Thyroid gland (tissue), 4 donors: Measurements from ENCODE around the gene TOMM40. TPM values are rescaled to one million over a fixed set of nuclear protein-coding genes. Genes with fewer than 3 reads are reported as not detected.

Experiments used
- DNase-seq, 2 donors: peaks; one replicate each; pipeline ENCODE4 v3.0.0-alpha.2; 2019
- H3K27ac ChIP-seq, 3 donors: fragments of 200-600 bp; sonication (generic); 1 replicate in 2 of 3; 2 replicates in 1 of 3; pipeline ENCODE4 v1.5.1; 2016 to 2019; ENCODE audit warnings: mild to moderate bottlenecking in 1 of 3, moderate library complexity in 1 of 3
- H3K27me3 ChIP-seq: fragments of 200-600 bp; sonication (generic); one replicate; pipeline ENCODE4 v1.5.1; 2019
- H3K36me3 ChIP-seq, 2 donors: fragments of 200-600 bp; sonication (generic); one replicate each; pipeline ENCODE4 v1.5.1; 2016 to 2019
- H3K4me1 ChIP-seq, 2 donors: fragments of 200-600 bp; sonication (generic); one replicate each; pipeline ENCODE4 v1.5.1; 2017 to 2019
- H3K4me3 ChIP-seq, 3 donors: fragments of 200-600 bp; sonication (generic); replicated peaks in 1 of 3; 1 replicate in 2 of 3; 2 replicates in 1 of 3; pipeline ENCODE4 v1.5.1; 2016; ENCODE audit warnings: mild to moderate bottlenecking in 1 of 3
- H3K9me3 ChIP-seq: fragments of 200-600 bp; sonication (generic); one replicate; pipeline ENCODE4 v1.5.1; 2017
- POLR2A ChIP-seq, 2 donors: fragments of 450-650 bp; IDR thresholded peaks; one replicate each; pipeline ENCODE4 v1.6.1; 2017; ENCODE audit warnings: antibody characterized with exemption in 2 of 2, mild to moderate bottlenecking in 2 of 2, moderate library complexity in 1 of 2
- WGBS, 2 donors: methylation state at CpG; one replicate each; pipeline ENCODE4 v1.1.5; 2017; 5-methylcytosine and 5-hydroxymethylcytosine counted together
- intact Hi-C: fragments of 100-400 bp; cut with DNase I; formaldehyde crosslinking; loops from one replicate; pipeline ENCODE4 v1.15.1; 2023
- total RNA-seq, 4 donors: library from RNA; depleted of rRNA; stranded (reverse); fragments of >200 nt; gene quantifications; one replicate each; pipeline ENCODE4 v1.2.3, GENCODE V29; 2016
- TF ChIP-seq, protein P1 (sequence below), 6 experiments: fragments of 200-600 bp in 3 of 6; fragments of 450-650 bp in 3 of 6; sonication (generic) in 3 of 6; IDR thresholded peaks; one replicate each; pipeline ENCODE4 v1.5.1; 2016 to 2019; ENCODE audit warnings: antibody characterized with exemption in 6 of 6, mild to moderate bottlenecking in 2 of 6, inconsistent platforms in 1 of 6, moderate library complexity in 1 of 6

TOMM40 gene
- total RNA-seq, 4 donors from 2014 or later: 40.2 to 82.8 (median 58.3) TPM

DNA sequence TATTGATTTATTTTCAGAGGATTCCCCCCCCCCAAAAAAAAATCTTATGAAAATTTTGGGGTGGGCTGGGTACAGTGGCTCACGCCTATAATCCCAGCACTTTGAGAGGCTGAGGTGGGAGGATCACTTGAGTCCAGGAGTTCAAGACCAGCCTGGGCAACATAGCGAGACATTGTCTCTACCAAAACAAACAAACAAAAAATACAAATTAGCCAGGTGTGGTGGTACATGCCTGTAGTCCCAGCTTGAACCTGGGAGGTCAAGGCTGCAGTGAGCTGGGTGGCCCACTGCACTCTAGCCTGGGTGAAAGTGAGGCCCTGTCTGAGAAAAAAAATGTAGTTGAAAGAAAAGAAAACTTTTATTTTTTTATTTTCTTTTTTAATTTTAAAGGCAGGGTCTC, 27.1 kb upstream of the TOMM40 start:
- H3K9me3 ChIP-seq: no peaks in the 10 kb centered on the region
- H3K27ac ChIP-seq: no peak overlapping the region
- peaks cover 7 to 9% of the 10 kb centered on the region in 2 donors for H3K36me3 ChIP-seq
- no peak for DNase-seq
- H3K27me3 ChIP-seq: no peaks in the 10 kb centered on the region
- no peak overlapping the region for H3K4me3 ChIP-seq
- 93 to 94% methylated on average over 2 of the region's 2 CpGs for WGBS, 2 donors
- TF ChIP-seq, protein P1, sequence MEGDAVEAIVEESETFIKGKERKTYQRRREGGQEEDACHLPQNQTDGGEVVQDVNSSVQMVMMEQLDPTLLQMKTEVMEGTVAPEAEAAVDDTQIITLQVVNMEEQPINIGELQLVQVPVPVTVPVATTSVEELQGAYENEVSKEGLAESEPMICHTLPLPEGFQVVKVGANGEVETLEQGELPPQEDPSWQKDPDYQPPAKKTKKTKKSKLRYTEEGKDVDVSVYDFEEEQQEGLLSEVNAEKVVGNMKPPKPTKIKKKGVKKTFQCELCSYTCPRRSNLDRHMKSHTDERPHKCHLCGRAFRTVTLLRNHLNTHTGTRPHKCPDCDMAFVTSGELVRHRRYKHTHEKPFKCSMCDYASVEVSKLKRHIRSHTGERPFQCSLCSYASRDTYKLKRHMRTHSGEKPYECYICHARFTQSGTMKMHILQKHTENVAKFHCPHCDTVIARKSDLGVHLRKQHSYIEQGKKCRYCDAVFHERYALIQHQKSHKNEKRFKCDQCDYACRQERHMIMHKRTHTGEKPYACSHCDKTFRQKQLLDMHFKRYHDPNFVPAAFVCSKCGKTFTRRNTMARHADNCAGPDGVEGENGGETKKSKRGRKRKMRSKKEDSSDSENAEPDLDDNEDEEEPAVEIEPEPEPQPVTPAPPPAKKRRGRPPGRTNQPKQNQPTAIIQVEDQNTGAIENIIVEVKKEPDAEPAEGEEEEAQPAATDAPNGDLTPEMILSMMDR (IDR thresholded peaks at IDR 0.05): no peak
- no peak for TF ChIP-seq POLR2A (IDR thresholded peaks at IDR 0.05)
- intact Hi-C loops: no loop called here
- no peaks in the 10 kb centered on the region for H3K4me1 ChIP-seq

DNA sequence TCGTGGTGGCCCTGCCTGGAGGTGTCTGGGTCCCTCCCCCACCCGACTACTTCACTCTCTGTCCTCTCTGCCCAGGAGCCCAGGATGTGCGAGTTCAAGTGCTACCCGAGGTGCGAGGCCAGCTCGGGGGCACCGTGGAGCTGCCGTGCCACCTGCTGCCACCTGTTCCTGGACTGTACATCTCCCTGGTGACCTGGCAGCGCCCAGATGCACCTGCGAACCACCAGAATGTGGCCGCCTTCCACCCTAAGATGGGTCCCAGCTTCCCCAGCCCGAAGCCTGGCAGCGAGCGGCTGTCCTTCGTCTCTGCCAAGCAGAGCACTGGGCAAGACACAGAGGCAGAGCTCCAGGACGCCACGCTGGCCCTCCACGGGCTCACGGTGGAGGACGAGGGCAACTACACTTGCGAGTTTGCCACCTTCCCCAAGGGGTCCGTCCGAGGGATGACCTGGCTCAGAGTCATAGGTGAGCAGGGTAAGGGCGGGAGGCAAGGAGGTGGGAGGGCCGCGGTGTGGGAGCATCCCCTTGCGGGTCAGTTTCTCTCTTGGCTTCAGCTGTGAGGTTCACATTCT, 25.8 kb upstream of the TOMM40 start:
- H3K9me3 ChIP-seq: no peaks in the 10 kb centered on the region
- no peaks in the 10 kb centered on the region for H3K27me3 ChIP-seq
- peaks cover 7 to 9% of the 10 kb centered on the region in 2 donors for H3K36me3 ChIP-seq
- DNase-seq: no peak
- no peaks in the 10 kb centered on the region for H3K4me1 ChIP-seq
- no peak overlapping the region for H3K4me3 ChIP-seq
- 92% methylated on average over 15 to 19 of the region's 27 CpGs for WGBS, 2 donors
- no peak overlapping the region for H3K27ac ChIP-seq
- intact Hi-C loops: no loop called here
- TF ChIP-seq POLR2A (IDR thresholded peaks at IDR 0.05): no peak
- TF ChIP-seq, protein P1 (IDR thresholded peaks at IDR 0.05): no peak

DNA sequence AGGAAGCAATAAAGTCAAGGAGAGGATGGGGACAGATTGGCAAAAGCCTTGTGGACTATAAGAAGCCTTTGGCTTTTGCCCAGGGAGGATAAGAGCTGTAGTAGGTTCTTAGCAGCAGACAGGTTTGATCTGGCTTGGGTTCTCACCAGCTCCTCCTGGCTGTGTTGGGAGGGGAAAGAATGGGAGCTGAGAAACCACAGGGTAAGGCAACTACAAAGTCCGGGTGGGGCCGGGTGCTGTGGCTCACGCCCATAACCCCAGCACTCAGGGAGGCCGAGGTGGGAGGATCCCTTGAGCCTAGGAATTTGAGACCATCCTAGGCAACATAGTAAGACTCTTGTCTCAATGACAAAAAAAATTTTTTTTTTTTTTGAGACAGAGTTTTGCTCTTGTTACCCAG, 24.4 kb upstream of the TOMM40 start:
- TF ChIP-seq POLR2A (IDR thresholded peaks at IDR 0.05): no peak
- TF ChIP-seq, protein P1 (IDR thresholded peaks at IDR 0.05): no peak
- WGBS, 2 donors: 87 to 90% methylated on average over 4 of the region's 4 CpGs
- intact Hi-C loops: no loop called here
- Histone ChIP-seq H3K27me3 (no peaks in the 10 kb centered on the region), H3K4me1 (no peaks in the 10 kb centered on the region), H3K9me3 (no peaks in the 10 kb centered on the region), H3K27ac (no peak overlapping the region), H3K4me3 (no peak overlapping the region), H3K36me3 (peaks cover 7 to 10% of the 10 kb centered on the region in 2 donors)
- DNase-seq: no peak

DNA sequence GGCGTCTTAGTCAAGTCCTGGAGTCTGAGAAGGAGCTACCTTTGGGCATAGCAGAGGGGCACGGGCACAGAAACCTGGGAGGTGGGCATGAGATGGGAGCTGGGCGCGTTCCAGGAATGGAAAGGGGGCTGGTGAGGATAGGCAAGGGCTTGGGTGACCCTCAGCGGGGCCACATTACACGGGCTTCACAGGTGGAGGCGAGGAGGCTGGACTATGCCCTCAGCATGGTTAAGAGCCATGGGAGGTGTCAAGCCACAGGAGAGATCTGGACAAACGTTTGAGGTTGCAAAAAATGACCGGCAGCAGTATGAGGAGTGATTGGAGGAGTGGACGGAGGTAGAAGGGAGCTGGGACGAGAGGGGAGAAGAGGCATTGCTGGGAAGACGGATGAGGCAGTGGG, 23.5 kb upstream of the TOMM40 start:
- Histone ChIP-seq H3K9me3 (no peaks in the 10 kb centered on the region), H3K27ac (no peak overlapping the region), H3K36me3 (peaks cover 11 to 19% of the 10 kb centered on the region in 2 donors), H3K4me3 (no peak overlapping the region), H3K4me1 (no peaks in the 10 kb centered on the region), H3K27me3 (no peaks in the 10 kb centered on the region)
- TF ChIP-seq POLR2A (IDR thresholded peaks at IDR 0.05): no peak
- TF ChIP-seq, protein P1 (IDR thresholded peaks at IDR 0.05): no peak
- intact Hi-C loops: no loop called here
- no peak for DNase-seq
- 86 to 93% methylated on average over 12 of the region's 12 CpGs for WGBS, 2 donors

DNA sequence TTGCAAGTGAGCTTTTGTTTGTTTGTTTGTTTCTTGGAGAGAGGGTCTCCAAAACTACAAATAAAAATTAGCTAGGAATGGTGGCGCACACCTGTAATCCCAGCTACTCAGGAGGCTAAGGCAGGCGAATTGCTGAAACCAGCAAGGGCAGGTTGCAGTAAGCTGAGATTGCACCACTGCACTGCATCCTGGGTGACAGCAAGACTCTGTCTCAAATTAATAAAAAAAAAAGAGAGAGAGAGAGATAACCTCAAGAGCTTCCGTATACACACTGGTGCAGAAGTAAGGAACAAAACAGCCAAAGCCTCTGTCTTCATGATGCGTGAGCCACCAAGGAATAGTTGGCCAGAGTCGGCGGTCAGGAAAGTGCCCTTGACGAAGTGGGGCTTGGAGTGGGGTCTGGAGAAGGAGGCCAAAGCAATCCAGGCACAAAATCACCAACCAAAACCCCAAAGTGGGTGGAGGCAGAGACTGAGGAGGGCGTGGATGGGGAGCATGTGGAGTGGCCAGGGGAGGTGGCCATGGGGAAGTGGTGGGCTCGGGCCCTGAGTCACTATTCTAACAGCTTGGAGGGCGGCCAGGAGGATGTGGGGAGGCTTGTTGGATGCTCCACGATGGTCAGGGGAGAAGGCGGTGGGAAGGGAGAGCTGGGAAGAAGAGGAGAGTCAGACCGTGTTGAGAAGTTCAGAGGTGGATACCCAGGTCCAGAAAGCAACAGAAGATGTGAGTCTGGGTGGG, 21.2 kb upstream of the TOMM40 start:
- H3K4me1 ChIP-seq: no peaks in the 10 kb centered on the region
- no peak for DNase-seq
- no peak for TF ChIP-seq POLR2A (IDR thresholded peaks at IDR 0.05)
- TF ChIP-seq, protein P1 (IDR thresholded peaks at IDR 0.05): no peak
- H3K27me3 ChIP-seq: no peaks in the 10 kb centered on the region
- 78 to 81% methylated on average over 13 of the region's 13 CpGs for WGBS, 2 donors
- peaks cover 25 to 39% of the 10 kb centered on the region in 2 donors for H3K36me3 ChIP-seq
- H3K4me3 ChIP-seq: no peak overlapping the region
- intact Hi-C loops: no loop called here
- H3K9me3 ChIP-seq: no peaks in the 10 kb centered on the region
- H3K27ac ChIP-seq: peak overlapping the region in 1 of 3 donors; percentile 41
